Middle frontal gyrus (tissue), 1 donor: Measurements from ENCODE around the gene H3-3A.

ENCODE experiments used
- DNase-seq: peaks from one replicate; pipeline ENCODE4 v3.0.0-alpha.2; 2015; ENCODE audit warnings: low spot score; ENCODE audit errors: extremely low spot score

H3-3A gene

GRCh38 chr1:226052061-226052460 lies 10.5 kb upstream of the H3-3A start:
- no peak for DNase-seq

DNA sequence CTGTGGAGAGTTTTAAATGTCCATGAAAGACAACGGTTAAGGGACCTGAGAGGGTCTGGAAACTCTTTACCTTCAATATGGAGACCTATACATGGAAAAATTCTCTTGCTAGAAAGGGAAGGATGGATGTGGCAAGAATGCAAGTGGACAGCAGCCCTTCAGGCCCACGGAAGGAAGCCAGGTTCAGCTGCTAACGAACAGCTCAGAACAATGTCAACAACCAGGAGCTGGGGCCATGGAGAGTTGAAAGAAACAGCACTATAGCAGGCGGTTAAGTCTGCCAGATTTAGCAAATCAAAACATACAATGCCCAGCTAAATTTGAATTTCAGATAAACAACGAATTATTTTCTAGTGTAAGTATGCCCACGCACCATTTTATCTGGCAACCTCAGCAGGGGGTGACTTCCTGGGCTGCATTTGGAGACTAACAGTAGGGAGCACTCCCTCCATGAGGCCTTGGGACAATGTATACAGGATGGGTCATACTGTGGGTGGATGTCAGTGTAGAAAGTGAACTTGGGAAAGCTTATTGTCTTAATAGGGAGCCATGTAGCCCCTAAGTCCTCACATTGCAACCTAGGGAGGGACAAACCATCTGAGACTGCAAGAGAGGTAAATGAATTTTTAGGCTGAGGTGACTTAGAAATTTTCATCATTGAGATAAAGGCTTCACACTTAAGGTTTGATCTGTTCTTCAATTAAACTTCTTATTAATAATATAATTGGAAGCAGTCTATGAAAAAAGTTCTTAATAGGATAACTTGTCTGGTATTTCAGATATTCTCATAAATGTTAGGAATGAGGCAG lies 7.8 kb upstream of the H3-3A start:
- DNase-seq, result no peak

- DNase-seq, result no peak
These were observed 2.8 kb upstream of the H3-3A start for GRCh38 chr1:226059709-226060108.

GRCh38 chr1:226060427-226060826 lies 2.1 kb upstream of the H3-3A start:
- no peak for DNase-seq

DNA sequence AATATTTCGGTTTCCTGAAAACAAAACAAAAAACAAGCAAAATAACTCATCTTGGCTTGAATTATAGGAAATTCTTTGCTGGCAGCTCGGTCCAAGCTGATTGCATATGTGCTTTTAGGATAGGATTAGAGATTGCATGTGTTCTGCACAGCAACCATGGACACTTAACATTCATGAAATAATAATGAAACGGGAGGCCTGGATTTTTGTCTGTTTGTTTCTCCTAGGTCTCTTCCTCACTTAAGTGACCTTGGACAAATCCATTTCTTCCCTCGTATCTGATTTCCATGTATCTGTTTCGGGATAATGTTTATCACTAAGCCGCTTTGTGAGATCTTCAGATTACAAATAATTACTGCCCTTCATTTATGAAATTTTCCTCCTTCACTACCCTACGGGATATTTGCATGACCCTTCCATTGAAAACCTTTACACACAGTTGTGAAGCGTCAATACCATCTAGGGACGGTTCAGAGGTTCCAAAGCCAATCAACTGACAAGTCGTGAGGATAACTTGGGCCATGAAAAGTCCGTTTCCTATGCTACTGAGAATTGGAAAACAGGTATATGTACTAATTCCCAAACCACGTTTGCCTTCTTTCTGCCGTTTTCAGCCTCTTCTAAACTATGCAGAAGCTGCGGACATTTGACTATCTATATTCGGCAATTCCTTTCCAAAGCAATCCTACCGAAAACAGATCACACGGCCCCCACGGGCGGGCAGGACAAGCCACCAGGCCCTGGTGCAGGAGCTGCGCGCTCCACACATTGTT lies 1.3 kb upstream of the H3-3A start:
- no peak for DNase-seq

DNA sequence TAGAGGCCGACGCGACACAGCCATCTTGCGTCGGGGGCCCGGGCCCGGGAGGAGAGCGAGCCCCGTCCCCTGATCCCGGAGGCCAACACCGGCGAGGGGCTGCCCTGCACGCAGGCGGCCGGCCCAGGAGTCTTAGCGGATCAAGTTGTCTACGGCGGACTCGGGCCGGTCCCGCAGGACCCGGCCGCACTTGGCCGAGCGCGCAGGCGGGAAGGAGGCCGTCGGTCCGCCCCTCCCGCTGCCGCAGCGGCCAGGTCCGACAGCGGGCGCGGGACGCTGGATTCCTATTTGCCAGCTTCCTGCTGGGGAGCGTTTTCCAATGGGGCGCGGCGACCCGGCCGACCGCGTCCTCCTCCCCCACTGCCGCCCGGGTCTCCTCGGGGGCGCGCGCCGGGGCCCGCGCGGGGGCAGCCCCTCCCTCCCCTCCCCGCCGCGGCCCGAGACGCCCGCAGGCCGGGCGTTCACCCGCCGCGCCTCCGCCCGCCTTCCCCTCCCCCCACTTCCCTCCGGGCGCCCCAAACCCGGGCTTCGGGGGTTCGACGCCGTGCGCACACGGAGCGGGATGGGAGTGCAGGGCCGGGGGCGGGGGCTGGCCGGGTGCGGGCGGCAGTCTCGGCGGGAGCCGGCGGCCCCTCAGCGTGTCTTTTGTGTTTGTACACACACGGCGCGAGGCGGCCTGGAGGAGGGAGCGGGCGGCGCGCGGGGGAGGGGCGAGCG lies 517 bp upstream of the H3-3A start:
- peak; percentile 52 for DNase-seq

- no peak for DNase-seq
These were observed 884 bp downstream of the H3-3A start for GRCh38 chr1:226063224-226063976.

- no peak for DNase-seq
These were observed 1.7 kb downstream of the H3-3A start for GRCh38 chr1:226063977-226064815.

DNA sequence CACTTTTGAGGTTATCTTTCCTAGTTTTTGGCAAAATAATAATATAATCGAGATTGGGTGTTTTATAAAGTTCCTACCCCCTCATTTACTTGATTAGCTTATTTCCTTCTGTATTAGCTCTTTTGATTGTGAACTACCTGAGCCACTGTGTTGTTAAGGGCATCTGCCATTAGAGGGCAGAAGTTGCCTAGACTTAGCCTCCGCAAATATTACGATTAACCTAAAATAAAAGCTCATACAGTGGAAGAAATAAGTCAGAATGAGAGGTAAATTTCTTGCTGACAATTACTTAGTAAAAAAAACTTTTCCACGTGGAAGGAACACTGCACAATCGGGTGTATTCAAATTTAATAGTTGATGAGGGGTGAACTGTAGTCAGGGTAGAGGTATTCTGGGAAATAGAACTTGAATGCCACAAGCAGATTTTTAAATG lies 2.3 kb downstream of the H3-3A start:
- DNase-seq, result no peak

DNA sequence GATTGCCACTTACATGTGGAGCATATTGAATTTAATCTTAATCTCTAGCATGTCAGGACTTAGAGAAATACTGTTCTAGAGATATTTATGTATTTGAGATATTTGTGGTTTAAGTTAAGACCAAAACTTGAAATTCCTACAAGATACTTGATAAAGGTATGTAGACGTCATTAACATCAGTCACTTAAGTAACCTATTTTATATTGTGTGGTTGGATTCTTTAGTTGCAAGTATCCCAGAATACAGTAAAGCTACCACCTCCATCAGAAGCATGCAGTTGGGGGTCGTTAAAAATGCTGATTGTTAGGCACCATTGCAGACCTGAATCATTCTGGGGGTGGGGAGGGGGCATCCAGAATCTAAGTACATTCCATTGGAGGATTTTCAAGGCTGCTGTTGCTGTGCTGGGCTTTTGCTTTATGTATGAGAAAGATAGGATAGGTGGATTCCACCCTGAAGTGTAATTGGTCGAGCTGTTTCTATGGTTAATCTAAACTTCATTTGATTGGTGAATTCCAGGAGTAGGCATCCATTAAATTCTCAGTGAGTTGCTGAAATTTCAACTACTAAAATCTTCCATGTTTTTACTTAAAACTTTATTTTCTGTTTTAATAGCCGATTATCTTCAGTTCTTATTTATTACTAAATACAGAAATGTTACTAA lies 4.0 kb downstream of the H3-3A start:
- no peak for DNase-seq

- DNase-seq, result no peak
These were observed 7.4 kb downstream of the H3-3A start for GRCh38 chr1:226069811-226070489.

DNA sequence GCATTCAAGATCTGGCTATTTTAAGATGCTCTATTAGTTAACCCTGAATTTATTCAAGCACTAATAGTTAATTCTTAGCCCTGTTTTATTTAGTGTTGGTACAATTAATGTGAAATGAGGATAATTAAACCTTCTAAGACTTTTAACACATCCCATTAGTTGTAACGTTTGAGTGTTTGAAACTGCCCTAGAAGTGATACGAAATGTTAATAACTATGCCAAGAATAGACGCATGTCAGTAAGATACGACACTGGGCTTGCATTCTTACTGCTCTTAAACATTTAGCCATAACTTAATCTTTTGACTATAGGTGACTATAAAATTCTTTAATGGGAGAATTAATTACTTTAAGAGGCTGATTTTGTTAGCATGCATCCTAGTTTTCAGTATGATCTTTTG lies 9.8 kb downstream of the H3-3A start:
- DNase-seq, result no peak

GRCh38 chr1:226073184-226073950 lies 10.9 kb downstream of the H3-3A start:
- no peak for DNase-seq

DNA sequence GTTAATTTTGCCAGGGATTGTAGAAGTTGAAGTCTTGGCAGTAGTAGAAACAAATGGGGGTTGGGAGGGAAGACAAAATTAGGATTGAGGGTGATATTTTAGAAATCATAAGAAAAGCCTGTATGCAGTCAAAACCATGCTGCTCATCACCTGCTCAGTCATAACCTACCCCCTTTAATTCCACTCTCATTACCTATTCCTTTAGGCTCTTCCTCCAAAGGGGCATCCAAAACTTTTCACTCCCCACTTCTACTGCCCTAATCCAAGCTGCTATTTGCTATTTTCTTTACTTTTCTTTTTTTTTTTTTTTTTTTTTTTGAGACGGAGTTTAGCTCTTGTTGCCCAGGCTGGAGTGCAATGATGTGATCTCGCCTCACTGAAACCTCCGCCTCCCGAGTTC lies 11.5 kb downstream of the H3-3A start:
- DNase-seq, result no peak

DNA sequence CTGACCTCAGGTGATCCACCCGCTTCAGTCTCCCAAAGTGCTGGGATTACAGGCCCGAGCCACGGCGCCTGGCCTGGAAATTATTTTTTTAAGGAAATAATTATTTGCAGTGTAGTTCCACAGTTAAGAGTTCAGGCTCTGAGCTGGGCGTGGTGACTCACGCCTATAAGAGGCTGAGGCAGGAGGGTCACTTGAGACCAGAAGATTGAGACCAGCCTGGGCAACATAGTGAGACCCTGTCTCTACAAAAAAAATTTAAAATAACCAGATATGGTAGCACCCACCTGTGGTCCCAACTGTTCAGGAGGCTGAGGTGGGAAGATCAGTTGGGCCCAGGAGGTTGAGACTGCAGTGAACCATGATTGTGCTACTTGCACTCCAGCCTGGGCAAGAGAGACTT lies 13.9 kb downstream of the H3-3A start:
- DNase-seq, result no peak

- DNase-seq, result no peak
These were observed 15.9 kb downstream of the H3-3A start for GRCh38 chr1:226078374-226078773.

DNA sequence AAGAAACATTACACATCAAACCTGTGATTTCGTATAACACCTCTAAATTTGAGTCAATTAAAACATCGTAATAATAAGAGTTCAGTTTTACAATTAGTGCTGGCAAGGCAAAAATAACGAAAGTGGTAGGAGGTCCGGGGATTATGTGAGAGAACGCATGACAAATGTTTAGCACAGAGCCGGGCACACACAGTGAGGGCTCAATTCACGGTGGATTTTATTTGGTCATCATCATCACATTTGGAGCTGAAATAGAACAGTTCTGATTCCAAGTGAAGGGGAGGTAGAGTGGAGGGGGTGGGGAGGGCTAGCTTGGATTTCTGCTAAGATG lies 20.0 kb downstream of the H3-3A start:
- DNase-seq, result no peak

- no peak for DNase-seq
These were observed 20.4 kb downstream of the H3-3A start for GRCh38 chr1:226082959-226083301.
